H1 (cell line): Measurements from ENCODE around the gene DBET. TPM values are rescaled to one million over a fixed set of nuclear protein-coding genes. Genes with fewer than 3 reads are reported as not detected.
"Not testable (repeated sequence)": the region's sequence is repeated elsewhere in the genome, so short reads cannot be mapped to it uniquely, and the experiment has no call there.

Experiments used
- CTCF ChIA-PET: fragments of 300-600 bp; sonication (Branson Sonifier 250); formaldehyde crosslinking; loops from one replicate; lab custom pipeline; 2021; ENCODE audit not compliant: partially characterized antibody; lab: Charles Lee
- POLR2A ChIA-PET: fragments of 300-600 bp; sonication (Branson Sonifier 250); formaldehyde crosslinking; loops from one replicate; lab custom pipeline; 2021; ENCODE audit warnings: inconsistent platforms; ENCODE audit not compliant: partially characterized antibody; lab: Charles Lee
- DNase-seq, 2 experiments: peaks; one replicate each; pipeline versions ENCODE4 v3.0.0 to v3.0.0-alpha.2; 2010 to 2022; ENCODE audit warnings: low spot score in 2 of 2, low read depth in 1 of 2, mixed read lengths in 1 of 2
- FAIRE-seq: peaks from 2 replicates; lab custom pipeline; 2011; peaks lifted over from hg19 to GRCh38; lab: Jason Lieb, UNC
- H2AFZ ChIP-seq: 2 replicates; pipeline ENCODE4 v1.8.1; 2012; ENCODE audit warnings: low read length, inconsistent platforms
- H2AK5ac ChIP-seq: 2 replicates; pipeline ENCODE4 v1.6.1; 2013; ENCODE audit warnings: low read depth, low read length
- H2BK120ac ChIP-seq: replicated peaks from 2 replicates; pipeline ENCODE3; 2013; ENCODE audit warnings: low read depth, low read length, inconsistent platforms
- H2BK12ac ChIP-seq: 2 replicates; pipeline ENCODE4 v1.6.1; 2013; ENCODE audit warnings: low read depth, low read length
- H2BK15ac ChIP-seq: 2 replicates; pipeline ENCODE4 v1.6.1; 2013; ENCODE audit warnings: low read length
- H2BK20ac ChIP-seq: 2 replicates; pipeline ENCODE4 v1.6.1; 2013; ENCODE audit warnings: low read length
- H2BK5ac ChIP-seq: 2 replicates; pipeline ENCODE4 v1.6.1; 2013; ENCODE audit warnings: low read depth, low read length
- H3K14ac ChIP-seq: 2 replicates; pipeline ENCODE4 v1.6.1; 2013; ENCODE audit warnings: inconsistent platforms; ENCODE audit not compliant: insufficient read length
- H3K18ac ChIP-seq: 2 replicates; pipeline ENCODE4 v1.6.1; 2013; ENCODE audit warnings: low read length; ENCODE audit errors: extremely low read depth
- H3K23ac ChIP-seq: 2 replicates; pipeline ENCODE4 v1.6.1; 2013; ENCODE audit warnings: inconsistent platforms; ENCODE audit not compliant: insufficient read length
- H3K23me2 ChIP-seq: 2 replicates; pipeline ENCODE4 v1.6.1; 2013; ENCODE audit warnings: low read depth, low read length
- H3K27ac ChIP-seq: 2 replicates; pipeline ENCODE4 v1.6.1; 2011; ENCODE audit warnings: low read depth, low read length, inconsistent platforms
- H3K27me3 ChIP-seq, 4 experiments: replicated peaks in 1 of 4; 1 replicate in 1 of 4; 2 replicates in 3 of 4; pipeline versions ENCODE4 v1.6.1 to v1.8.1; 2011 to 2013; ENCODE audit warnings: low read length in 3 of 4, mild to moderate bottlenecking in 3 of 4, inconsistent platforms in 2 of 4, mixed read lengths in 2 of 4, moderate library complexity in 1 of 4; ENCODE audit not compliant: control insufficient read depth in 3 of 4, insufficient read depth in 3 of 4; ENCODE audit errors: extremely low read depth in 1 of 4
- H3K36me3 ChIP-seq, 4 experiments: 2 replicates each; pipeline versions ENCODE4 v1.6.1 to v1.8.1; 2011 to 2013; ENCODE audit warnings: mild to moderate bottlenecking in 4 of 4, low read length in 3 of 4, moderate library complexity in 2 of 4, control low read depth in 1 of 4, inconsistent platforms in 1 of 4; ENCODE audit not compliant: insufficient read depth in 4 of 4, control insufficient read depth in 2 of 4
- H3K4ac ChIP-seq: replicated peaks from 2 replicates; pipeline ENCODE3; 2013; ENCODE audit warnings: low read length, low read depth, mixed read lengths, inconsistent platforms; ENCODE audit not compliant: insufficient read length
- H3K4me1 ChIP-seq, 4 experiments: replicated peaks in 1 of 4; 1 replicate in 1 of 4; 2 replicates in 3 of 4; pipeline versions ENCODE4 v1.6.1 to v1.8.1; 2011 to 2013; ENCODE audit warnings: low read length in 3 of 4, inconsistent platforms in 2 of 4, mixed read lengths in 1 of 4; ENCODE audit not compliant: insufficient read depth in 4 of 4, control insufficient read depth in 3 of 4
- H3K4me2 ChIP-seq, 2 experiments: 2 replicates each; pipeline versions ENCODE4 v1.6.1 to v1.8.1; 2011 to 2013; ENCODE audit warnings: low read depth in 2 of 2, low read length in 2 of 2, control low read depth in 1 of 2, inconsistent platforms in 1 of 2, mild to moderate bottlenecking in 1 of 2; ENCODE audit not compliant: insufficient read depth in 1 of 2
- H3K4me3 ChIP-seq, 4 experiments: fragments of 200-600, 300-600 bp in 1 of 4; sonication (generic), shearing (Covaris generic), sonication (Bioruptor Twin) in 1 of 4; 2 replicates each; pipeline versions ENCODE4 v1.5.1 to v1.8.1; 2011 to 2016; ENCODE audit warnings: low read length in 4 of 4, low read depth in 3 of 4, control low read depth in 2 of 4, inconsistent platforms in 2 of 4, mild to moderate bottlenecking in 2 of 4, mixed read lengths in 1 of 4, moderate library complexity in 1 of 4; ENCODE audit not compliant: insufficient read depth in 2 of 4; ENCODE audit errors: extremely low read depth in 1 of 4
- H3K56ac ChIP-seq: replicated peaks from 2 replicates; pipeline ENCODE3; 2013; ENCODE audit warnings: low read depth, mild to moderate bottlenecking, mixed read lengths, low read length, inconsistent platforms; ENCODE audit not compliant: insufficient read length
- H3K79me1 ChIP-seq: 2 replicates; pipeline ENCODE4 v1.6.1; 2013; ENCODE audit warnings: low read depth, low read length, control low read depth
- H3K79me2 ChIP-seq, 2 experiments: 2 replicates each; pipeline versions ENCODE4 v1.6.1 to v1.8.1; 2012 to 2013; ENCODE audit warnings: low read length in 2 of 2, mild to moderate bottlenecking in 2 of 2, inconsistent platforms in 1 of 2; ENCODE audit not compliant: insufficient read depth in 2 of 2, control insufficient read depth in 1 of 2
- H3K9ac ChIP-seq, 4 experiments: replicated peaks in 1 of 4; 1 replicate in 1 of 4; 2 replicates in 3 of 4; pipeline versions ENCODE4 v1.6.1 to v1.8.1; 2011 to 2013; ENCODE audit warnings: low read depth in 3 of 4, low read length in 3 of 4, control low read depth in 2 of 4, mild to moderate bottlenecking in 2 of 4, moderate library complexity in 2 of 4, inconsistent platforms in 1 of 4; ENCODE audit errors: extremely low read depth in 1 of 4
- H3K9me3 ChIP-seq, 2 experiments: 2 replicates each; pipeline versions ENCODE4 v1.6.1 to v1.8.1; 2012 to 2013; ENCODE audit warnings: mild to moderate bottlenecking in 2 of 2, moderate library complexity in 2 of 2, control low read depth in 1 of 2, inconsistent platforms in 1 of 2, low read depth in 1 of 2, low read length in 1 of 2, mixed read lengths in 1 of 2; ENCODE audit not compliant: insufficient read depth in 2 of 2
- H4K20me1 ChIP-seq, 2 experiments: replicated peaks in 1 of 2; 2 replicates each; pipeline versions ENCODE3 to v1.8.1; 2011 to 2013; ENCODE audit warnings: inconsistent platforms in 2 of 2, low read length in 2 of 2, mild to moderate bottlenecking in 1 of 2; ENCODE audit not compliant: insufficient read depth in 2 of 2, control insufficient read depth in 1 of 2
- H4K5ac ChIP-seq: 2 replicates; pipeline ENCODE4 v1.6.1; 2013; ENCODE audit warnings: low read length, low read depth, mixed read lengths, inconsistent platforms; ENCODE audit not compliant: insufficient read length
- H4K8ac ChIP-seq: 2 replicates; pipeline ENCODE4 v1.8.0; 2013; ENCODE audit warnings: mild to moderate bottlenecking, moderate library complexity, low read length, inconsistent platforms; ENCODE audit not compliant: insufficient read depth; ENCODE audit errors: extremely low read depth
- H4K91ac ChIP-seq: replicated peaks from 2 replicates; pipeline ENCODE3; 2013; ENCODE audit warnings: low read length, mixed read lengths, inconsistent platforms; ENCODE audit not compliant: insufficient read length
- WGBS, 2 experiments: shearing (Covaris generic) in 1 of 2; methylation state at CpG; one replicate each; pipeline versions ENCODE4 v1.1.6 to v1.1.7; 2013 to 2015; ENCODE audit warnings: low lambda C conversion rate in 2 of 2, mixed read lengths in 2 of 2, inconsistent platforms in 1 of 2, low coverage in 1 of 2, missing lambda C conversion rate in 1 of 2; ENCODE audit not compliant: insufficient replicate concordance in 2 of 2, insufficient coverage in 1 of 2, insufficient read length in 1 of 2; ENCODE audit errors: extremely low coverage in 1 of 2, missing lambda C conversion rate in 1 of 2; 5-methylcytosine and 5-hydroxymethylcytosine counted together
- polyA plus RNA-seq, 7 experiments: library from polyadenylated mRNA; depleted of rRNA in 3 of 7; stranded (reverse) in 5 of 7; unstranded in 2 of 7; fragments of >200 nt in 5 of 7; fragments of 200-250 nt in 2 of 7; gene quantifications; 1 replicate in 5 of 7; 2 replicates in 1 of 7; 4 replicates in 1 of 7; pipeline versions ENCODE4 v1.2.1 to v1.2.3, GENCODE V29; 2011 to 2013; ENCODE audit warnings: missing spikeins in 2 of 7, mixed read lengths in 2 of 7
- total RNA-seq: library from RNA; stranded (reverse); fragmentation: NEBNext Ultra II Directional; extraction: Animal tissue kit (Norgen Biotek cat#: 25700); gene quantifications from 2 replicates; pipeline ENCODE4 v1.2.1, GENCODE V29; 2021

The DBET gene
- total and polyA plus RNA-seq, 2 of the 8 experiments (the other 6 are each of a cell fraction or from before 2014, with no cell fraction given): not detected

DNA sequence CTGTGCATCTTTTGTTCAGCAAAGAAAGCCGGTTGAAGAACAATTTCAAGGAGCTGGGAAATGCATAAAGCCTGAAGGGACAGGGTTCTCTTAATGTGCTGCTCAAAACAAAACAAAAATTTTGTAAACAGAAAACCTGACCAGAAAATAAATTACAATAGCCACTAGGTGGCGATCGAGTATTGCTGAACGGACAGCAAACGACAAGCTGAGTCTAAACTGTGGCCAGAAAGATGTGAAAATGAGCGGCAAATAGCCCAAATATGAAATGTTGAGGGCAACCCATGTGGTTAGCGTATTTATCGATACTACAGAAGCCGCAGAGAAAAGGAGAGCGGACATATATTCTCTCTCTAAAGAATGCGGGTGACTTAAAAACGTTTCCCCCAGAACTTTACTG is 16.7 kb upstream of the DBET start:
- H2BK5ac ChIP-seq, H4K91ac ChIP-seq, H3K23ac ChIP-seq, H4K8ac ChIP-seq, H3K27ac ChIP-seq, H2AK5ac ChIP-seq, H3K14ac ChIP-seq, H3K27me3 ChIP-seq, H2BK12ac ChIP-seq, H4K20me1 ChIP-seq, H3K18ac ChIP-seq, H2BK15ac ChIP-seq, H3K79me2 ChIP-seq, CTCF ChIA-PET, H3K4me3 ChIP-seq, H3K4me2 ChIP-seq, H3K79me1 ChIP-seq, H4K5ac ChIP-seq, H3K23me2 ChIP-seq, H2AFZ ChIP-seq, DNase-seq, H2BK120ac ChIP-seq, H3K4me1 ChIP-seq, H3K4ac ChIP-seq, H3K36me3 ChIP-seq, POLR2A ChIA-PET, H3K9ac ChIP-seq, FAIRE-seq, H3K56ac ChIP-seq, H2BK20ac ChIP-seq, H3K9me3 ChIP-seq: not testable (repeated sequence)
- 18% methylated on average over 1 of the region's 12 CpGs; no CpG with 5 or more reads in 1 of the 2 experiments for WGBS, 2 experiments

DNA sequence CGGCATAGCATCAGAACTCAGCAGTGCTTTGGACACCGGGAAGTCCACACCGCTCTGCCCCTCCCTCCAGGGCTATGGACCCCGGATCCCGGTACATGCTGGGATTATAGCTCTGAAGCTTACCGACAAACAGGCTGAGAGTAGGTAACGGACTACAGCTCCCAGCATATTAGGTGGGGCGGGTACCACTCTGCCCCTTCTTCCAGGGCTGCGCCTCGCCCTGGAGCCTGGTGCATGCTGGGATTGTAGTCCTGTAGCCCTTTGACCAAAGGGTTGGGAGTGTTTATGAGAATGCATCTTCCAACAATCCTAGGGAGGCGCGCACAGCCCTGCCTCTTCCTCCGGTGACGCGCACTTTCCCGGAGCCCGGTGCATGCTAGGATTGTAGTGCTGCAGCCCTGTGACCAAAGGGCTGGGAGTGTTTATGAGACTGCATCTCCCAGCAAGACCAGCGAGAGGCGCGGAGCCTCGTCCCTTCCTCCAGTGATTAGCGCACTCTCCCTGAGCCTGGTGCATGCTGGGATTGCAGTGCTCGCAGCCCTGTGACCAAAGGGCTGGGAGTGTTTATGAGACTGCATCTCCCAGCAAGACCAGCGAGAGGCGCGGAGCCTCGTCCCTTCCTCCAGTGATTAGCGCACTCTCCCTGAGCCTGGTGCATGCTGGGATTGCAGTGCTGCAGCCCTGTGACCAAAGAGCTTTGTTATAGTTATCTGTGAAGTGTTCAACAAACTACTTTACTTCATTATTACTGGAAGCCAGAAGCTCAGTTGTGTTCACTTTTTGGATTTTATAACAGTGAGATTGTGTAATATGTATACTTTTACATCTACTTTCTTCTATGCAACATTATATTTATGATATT is 14.7 kb upstream of the DBET start:
- H4K91ac ChIP-seq, H3K56ac ChIP-seq, H3K23ac ChIP-seq, POLR2A ChIA-PET, H3K4me1 ChIP-seq, DNase-seq, H3K4me2 ChIP-seq, H4K20me1 ChIP-seq, FAIRE-seq, H3K9ac ChIP-seq, H2BK20ac ChIP-seq, H3K36me3 ChIP-seq, H3K14ac ChIP-seq, CTCF ChIA-PET, H2BK12ac ChIP-seq, H3K79me2 ChIP-seq, H3K79me1 ChIP-seq, H4K5ac ChIP-seq, H2BK5ac ChIP-seq, H2BK15ac ChIP-seq, H2BK120ac ChIP-seq, H3K23me2 ChIP-seq, H3K9me3 ChIP-seq, H2AFZ ChIP-seq, H3K18ac ChIP-seq, H3K4ac ChIP-seq, H3K27ac ChIP-seq, H4K8ac ChIP-seq, H3K4me3 ChIP-seq, H2AK5ac ChIP-seq, H3K27me3 ChIP-seq: not testable (repeated sequence)
- 100% methylated on average over 4 of the region's 28 CpGs; no CpG with 5 or more reads in 1 of the 2 experiments for WGBS, 2 experiments
